ENCODE measurements around the gene NAA10. TPM values are rescaled to one million over a fixed set of nuclear protein-coding genes. Genes with fewer than 3 reads are reported as not detected.

The NAA10 gene
- total and polyA plus RNA-seq, 10 donors: 56.4 to 174 (median 87.8) TPM

GRCh38 chrX:153921070-153921469, 13.8 kb downstream of the NAA10 start:
- no peak for DNase-seq
- Histone ChIP-seq H3K36me3 (peaks cover 0 to 59% (median 17%) of the 10 kb centered on the region in 6 donors), H3K9me3 (no peaks in the 10 kb centered on the region), H3K4me1 (peaks cover 9 to 55% (median 51%) of the 10 kb centered on the region in 6 donors), H3K27ac (peak overlapping the region in 3 of 8 donors; percentile 96 to 99 (median 99)), H3K27me3 (replicated peaks in 1 of 7) (peaks cover 0 to 18% (median 0%) of the 10 kb centered on the region in 7 donors), H3K4me3 (peak overlapping the region in 1 of 8 donors; percentile 71)
- TF ChIP-seq POLR2A (IDR thresholded peaks at IDR 0.05) (no peak), POLR2AphosphoS5 (IDR thresholded peaks at IDR 0.05) (peak in 1 of 3 donors; percentile 1)
- WGBS, 5 donors: 60 to 90% (median 83%) methylated on average over 1 to 16 of the region's 16 CpGs
- intact Hi-C loops (cut with DNase I; ENCODE audit: low total_unique reads): no loop called here

GRCh38 chrX:153920546-153920945, 14.3 kb downstream of the NAA10 start:
- no peak for DNase-seq
- WGBS, 5 donors: 95 to 99% (median 96%) methylated on average over 12 to 14 of the region's 14 CpGs; no CpG with 5 or more reads in 1 of the 5 donors
- intact Hi-C loops (cut with DNase I; ENCODE audit: low total_unique reads): no loop called here

GRCh38 chrX:153919281-153919680, 15.6 kb downstream of the NAA10 start:
- Histone ChIP-seq H3K4me1 (peaks cover 6 to 38% (median 35%) of the 10 kb centered on the region in 6 donors), H3K27me3 (replicated peaks in 1 of 7) (peaks cover 0 to 18% (median 0%) of the 10 kb centered on the region in 7 donors), H3K27ac (no peak overlapping the region), H3K36me3 (peaks cover 0 to 77% (median 17%) of the 10 kb centered on the region in 6 donors), H3K9me3 (no peaks in the 10 kb centered on the region), H3K4me3 (no peak overlapping the region)
- TF ChIP-seq POLR2A (IDR thresholded peaks at IDR 0.05) (no peak), CTCF (IDR thresholded peaks at IDR 0.05 in 8 of 11, conservative IDR thresholded peaks at IDR 0.05 in 3 of 11) (no peak), POLR2AphosphoS5 (IDR thresholded peaks at IDR 0.05) (no peak)
- intact Hi-C loops (cut with DNase I; ENCODE audit: low total_unique reads): no loop called here
- DNase-seq: no peak
- 89 to 97% (median 92%) methylated on average over 3 to 13 of the region's 13 CpGs for WGBS, 5 donors

More at GRCh38 chrX:153920546-153920945, 14.3 kb downstream of the NAA10 start:
- H3K27me3 ChIP-seq (replicated peaks in 1 of 7): peaks cover 0 to 18% (median 0%) of the 10 kb centered on the region in 7 donors
- H3K36me3 ChIP-seq: peaks cover 0 to 64% (median 17%) of the 10 kb centered on the region in 6 donors
- no peak overlapping the region for H3K27ac ChIP-seq
- TF ChIP-seq CTCF (IDR thresholded peaks at IDR 0.05 in 8 of 11, conservative IDR thresholded peaks at IDR 0.05 in 3 of 11) (no peak), POLR2A (IDR thresholded peaks at IDR 0.05) (no peak), POLR2AphosphoS5 (IDR thresholded peaks at IDR 0.05) (peak in 1 of 3 donors; percentile 40)
- H3K4me3 ChIP-seq: no peak overlapping the region
- no peaks in the 10 kb centered on the region for H3K9me3 ChIP-seq
- H3K4me1 ChIP-seq: peaks cover 9 to 51% (median 47%) of the 10 kb centered on the region in 6 donors

- DNase-seq: no peak
- Histone ChIP-seq H3K36me3 (peaks cover 0 to 91% (median 27%) of the 10 kb centered on the region in 6 donors), H3K9me3 (no peaks in the 10 kb centered on the region), H3K27me3 (replicated peaks in 1 of 7) (peaks cover 0 to 18% (median 0%) of the 10 kb centered on the region in 7 donors), H3K4me3 (no peak overlapping the region), H3K27ac (no peak overlapping the region), H3K4me1 (peaks cover under 1 to 24% (median 21%) of the 10 kb centered on the region in 6 donors)
- TF ChIP-seq POLR2A (IDR thresholded peaks at IDR 0.05) (no peak), CTCF (IDR thresholded peaks at IDR 0.05 in 8 of 11, conservative IDR thresholded peaks at IDR 0.05 in 3 of 11) (no peak), POLR2AphosphoS5 (IDR thresholded peaks at IDR 0.05) (no peak)
- 88 to 95% (median 91%) methylated on average over 5 to 6 of the region's 6 CpGs for WGBS, 5 donors
- intact Hi-C loops (cut with DNase I; ENCODE audit: low total_unique reads): no loop called here
Measured at GRCh38 chrX:153917869-153918268, 17.0 kb downstream of the NAA10 start.

Data from spleen (tissue), 11 donors.